GM18502 (cell line): ENCODE data around the gene TSPO2.
A peak's percentile ranks its signal among the peaks of the same experiment; 100 is the strongest.

Source experiments
- ATAC-seq: cut with Tn5 transposase; IDR thresholded peaks from one replicate; pipeline ENCODE4 v1.9.1; 2021; ENCODE audit warnings: mild to moderate bottlenecking; ENCODE audit not compliant: unreplicated experiment, poor library complexity

Gene TSPO2

GRCh38 chr6:41073203-41073967, 31.1 kb downstream of the TSPO2 start:
- peak; percentile 35 for ATAC-seq

GRCh38 chr6:41073968-41074691, 31.9 kb downstream of the TSPO2 start:
- ATAC-seq = no peak

- no peak for ATAC-seq
Measured at GRCh38 chr6:41074692-41075436, 32.6 kb downstream of the TSPO2 start.

GRCh38 chr6:41075651-41076626, 33.7 kb downstream of the TSPO2 start:
- no peak for ATAC-seq

- ATAC-seq = no peak
Measured at GRCh38 chr6:41077536-41077935, 35.3 kb downstream of the TSPO2 start.

GRCh38 chr6:41078101-41078500, 35.8 kb downstream of the TSPO2 start:
- ATAC-seq = no peak

GRCh38 chr6:41079080-41079479, 36.8 kb downstream of the TSPO2 start:
- no peak for ATAC-seq

- no peak for ATAC-seq
Measured at GRCh38 chr6:41080621-41081020, 38.4 kb downstream of the TSPO2 start.

GRCh38 chr6:41083072-41083471, 40.8 kb downstream of the TSPO2 start:
- no peak for ATAC-seq

- no peak for ATAC-seq
Measured at GRCh38 chr6:41085182-41085581, 42.9 kb downstream of the TSPO2 start.

- no peak for ATAC-seq
Measured at GRCh38 chr6:41088451-41088850, 46.2 kb downstream of the TSPO2 start.

- ATAC-seq = no peak
Measured at GRCh38 chr6:41090841-41091761, 48.8 kb downstream of the TSPO2 start.

GRCh38 chr6:41092421-41093140, 50.3 kb downstream of the TSPO2 start:
- no peak for ATAC-seq

GRCh38 chr6:41093729-41094128, 51.5 kb downstream of the TSPO2 start:
- ATAC-seq = no peak
